ENCODE data around the gene FXYD7.
"Not testable (repeated sequence)": the region's sequence is repeated elsewhere in the genome, so short reads cannot be mapped to it uniquely, and the experiment has no call there.

FXYD7 gene

GRCh38 chr19:35127871-35128270 lies 15.2 kb upstream of the FXYD7 start:
- DNase-seq (ENCODE audit: low read depth), result no peak
- no peak overlapping the region for H3K4me3 ChIP-seq (ENCODE audit: control insufficient read depth, low read depth, low read length)
- TF ChIP-seq CTCF (conservative IDR thresholded peaks at IDR 0.05; ENCODE audit: control insufficient read depth, insufficient read depth, low read depth, low read length), result no peak

GRCh38 chr19:35128398-35129057 lies 14.5 kb upstream of the FXYD7 start:
- DNase-seq (ENCODE audit: low read depth), result no peak
- TF ChIP-seq CTCF (conservative IDR thresholded peaks at IDR 0.05; ENCODE audit: control insufficient read depth, insufficient read depth, low read depth, low read length), result no peak
- H3K4me3 ChIP-seq (ENCODE audit: control insufficient read depth, low read depth, low read length), result no peak overlapping the region

GRCh38 chr19:35129724-35130274 lies 13.3 kb upstream of the FXYD7 start:
- not testable (repeated sequence) for H3K4me3 ChIP-seq (ENCODE audit: control insufficient read depth, low read depth, low read length); DNase-seq (ENCODE audit: low read depth)

- DNase-seq (ENCODE audit: low read depth), result peak; percentile 30
- H3K4me3 ChIP-seq (ENCODE audit: control insufficient read depth, low read depth, low read length), result no peak overlapping the region
- no peak for TF ChIP-seq CTCF (conservative IDR thresholded peaks at IDR 0.05; ENCODE audit: control insufficient read depth, insufficient read depth, low read depth, low read length)
Observed at GRCh38 chr19:35130761-35131720, 12.0 kb upstream of the FXYD7 start.

- H3K4me3 ChIP-seq (ENCODE audit: control insufficient read depth, low read depth, low read length), result no peak overlapping the region
- no peak for DNase-seq (ENCODE audit: low read depth)
- TF ChIP-seq CTCF (conservative IDR thresholded peaks at IDR 0.05; ENCODE audit: control insufficient read depth, insufficient read depth, low read depth, low read length), result no peak
Observed at GRCh38 chr19:35132254-35132653, 10.8 kb upstream of the FXYD7 start.

- DNase-seq (ENCODE audit: low read depth), result no peak
- TF ChIP-seq CTCF (conservative IDR thresholded peaks at IDR 0.05; ENCODE audit: control insufficient read depth, insufficient read depth, low read depth, low read length), result no peak
- H3K4me3 ChIP-seq (ENCODE audit: control insufficient read depth, low read depth, low read length), result no peak overlapping the region
Observed at GRCh38 chr19:35133826-35134225, 9.2 kb upstream of the FXYD7 start.

Measured in fibroblast of mammary gland (primary cell).